Uterus (tissue), 4 donors: ENCODE measurements around the gene SQOR. TPM values are rescaled to one million over a fixed set of nuclear protein-coding genes. Genes with fewer than 3 reads are reported as not detected.

Experiments
- DNase-seq, 2 donors: peaks; one replicate each; pipeline ENCODE4 v3.0.0-alpha.2; 2019 to 2020
- H3K27ac ChIP-seq, 2 donors: fragments of 200-600 bp; sonication (generic); 1 replicate in 1 of 2; 2 replicates in 1 of 2; pipeline ENCODE4 v1.5.1; 2016 to 2018
- H3K27me3 ChIP-seq, 2 donors: fragments of 200-600 bp; sonication (generic); one replicate each; pipeline ENCODE4 v1.5.1; 2018 to 2019; ENCODE audit warnings: control low read depth in 1 of 2
- H3K36me3 ChIP-seq, 2 donors: fragments of 200-600 bp; sonication (generic); one replicate each; pipeline ENCODE4 v1.5.1; 2019; ENCODE audit warnings: control low read depth in 1 of 2
- H3K4me1 ChIP-seq, 2 donors: fragments of 200-600 bp; sonication (generic); one replicate each; pipeline ENCODE4 v1.5.1; 2018 to 2019; ENCODE audit warnings: control low read depth in 1 of 2
- H3K4me3 ChIP-seq, 2 donors: fragments of 200-600 bp; sonication (generic); 1 replicate in 1 of 2; 2 replicates in 1 of 2; pipeline ENCODE4 v1.5.1; 2018 to 2019; ENCODE audit warnings: mild to moderate bottlenecking in 1 of 2
- H3K9me3 ChIP-seq, 2 donors: fragments of 200-600 bp; sonication (generic); one replicate each; pipeline ENCODE4 v1.5.1; 2019; ENCODE audit warnings: control low read depth in 1 of 2
- POLR2A ChIP-seq, 2 donors: fragments of 450-650 bp; IDR thresholded peaks; one replicate each; pipeline ENCODE4 v1.6.1; 2016; ENCODE audit warnings: antibody characterized with exemption in 2 of 2, mild to moderate bottlenecking in 1 of 2, moderate library complexity in 1 of 2
- intact Hi-C: fragments of 100-400 bp; cut with DNase I; formaldehyde crosslinking; loops from one replicate; pipeline ENCODE4 v1.15.1; 2023; ENCODE audit warnings: low total_unique reads
- total RNA-seq, 4 donors: library from RNA; depleted of rRNA in 3 of 4; stranded (reverse); fragments of >200 nt in 3 of 4; gene quantifications; one replicate each; pipeline versions ENCODE4 v1.1.0 to v1.2.4, GENCODE V29; 2014 to 2023
- TF ChIP-seq, protein P1 (sequence below), 4 experiments: fragments of 200-600 bp in 2 of 4; fragments of 450-650 bp in 2 of 4; sonication (generic) in 2 of 4; IDR thresholded peaks; one replicate each; pipeline ENCODE4 v1.5.1; 2016 to 2019; ENCODE audit warnings: antibody characterized with exemption in 4 of 4, mild to moderate bottlenecking in 2 of 4, moderate library complexity in 1 of 4
- donor health status: DM: yes; HTN: yes; CAD: no.

Gene SQOR
- total RNA-seq, 4 donors from 2014 or later = 11.5 to 37.1 (median 19.3) TPM

DNA sequence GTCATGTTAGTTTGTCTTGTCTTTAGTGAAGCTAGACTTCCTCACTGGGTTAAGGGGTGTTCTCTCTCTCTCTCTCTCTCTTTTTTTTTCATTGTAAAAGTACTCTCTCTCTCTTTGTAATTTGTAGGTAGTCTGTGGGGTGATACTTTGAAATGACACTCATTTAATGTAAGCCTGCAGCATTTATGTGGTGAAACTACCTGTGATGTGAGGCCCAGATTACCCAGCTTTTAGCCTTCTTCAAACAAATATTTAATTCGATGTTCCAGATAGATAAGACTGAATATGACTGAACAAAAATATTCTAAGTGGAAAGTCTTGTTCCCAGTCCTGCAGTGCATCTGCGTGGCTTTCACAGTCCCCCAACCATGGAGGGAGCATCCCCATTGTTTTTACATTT is 49.7 kb downstream of the SQOR start:
- TF ChIP-seq, protein P1, sequence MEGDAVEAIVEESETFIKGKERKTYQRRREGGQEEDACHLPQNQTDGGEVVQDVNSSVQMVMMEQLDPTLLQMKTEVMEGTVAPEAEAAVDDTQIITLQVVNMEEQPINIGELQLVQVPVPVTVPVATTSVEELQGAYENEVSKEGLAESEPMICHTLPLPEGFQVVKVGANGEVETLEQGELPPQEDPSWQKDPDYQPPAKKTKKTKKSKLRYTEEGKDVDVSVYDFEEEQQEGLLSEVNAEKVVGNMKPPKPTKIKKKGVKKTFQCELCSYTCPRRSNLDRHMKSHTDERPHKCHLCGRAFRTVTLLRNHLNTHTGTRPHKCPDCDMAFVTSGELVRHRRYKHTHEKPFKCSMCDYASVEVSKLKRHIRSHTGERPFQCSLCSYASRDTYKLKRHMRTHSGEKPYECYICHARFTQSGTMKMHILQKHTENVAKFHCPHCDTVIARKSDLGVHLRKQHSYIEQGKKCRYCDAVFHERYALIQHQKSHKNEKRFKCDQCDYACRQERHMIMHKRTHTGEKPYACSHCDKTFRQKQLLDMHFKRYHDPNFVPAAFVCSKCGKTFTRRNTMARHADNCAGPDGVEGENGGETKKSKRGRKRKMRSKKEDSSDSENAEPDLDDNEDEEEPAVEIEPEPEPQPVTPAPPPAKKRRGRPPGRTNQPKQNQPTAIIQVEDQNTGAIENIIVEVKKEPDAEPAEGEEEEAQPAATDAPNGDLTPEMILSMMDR (IDR thresholded peaks at IDR 0.05) = no peak
- TF ChIP-seq POLR2A (IDR thresholded peaks at IDR 0.05) = no peak
- no peaks in the 10 kb centered on the region for H3K36me3 ChIP-seq
- H3K27me3 ChIP-seq = no peaks in the 10 kb centered on the region
- no peak overlapping the region for H3K27ac ChIP-seq
- intact Hi-C loops = no loop called here
- no peak overlapping the region for H3K4me3 ChIP-seq
- H3K4me1 ChIP-seq = no peaks in the 10 kb centered on the region
- DNase-seq = no peak
- no peaks in the 10 kb centered on the region for H3K9me3 ChIP-seq

DNA sequence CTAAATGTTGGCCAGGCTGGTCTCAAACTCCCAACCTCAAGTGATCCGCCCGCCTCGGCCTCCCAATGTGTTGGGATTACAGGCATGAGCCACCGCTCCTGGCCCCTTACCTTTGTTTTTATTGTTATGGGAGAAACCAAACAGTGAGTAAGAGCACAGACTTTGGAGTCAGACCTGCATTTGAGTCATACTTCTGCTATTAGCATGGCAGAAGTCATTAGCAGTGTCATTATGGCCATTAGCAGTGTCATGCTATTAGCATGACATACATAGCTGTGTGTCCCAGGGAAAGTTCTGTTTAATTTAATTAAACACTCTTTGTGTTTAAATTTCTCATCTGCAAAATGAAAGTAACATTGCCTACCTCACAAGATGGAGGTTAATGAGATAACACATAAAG is 54.8 kb downstream of the SQOR start:
- no peak overlapping the region for H3K4me3 ChIP-seq
- H3K27me3 ChIP-seq = no peaks in the 10 kb centered on the region
- intact Hi-C loops = no loop called here
- DNase-seq = no peak
- TF ChIP-seq POLR2A (IDR thresholded peaks at IDR 0.05) = no peak
- TF ChIP-seq, protein P1 (IDR thresholded peaks at IDR 0.05) = no peak
- no peaks in the 10 kb centered on the region for H3K36me3 ChIP-seq
- H3K27ac ChIP-seq = no peak overlapping the region
- no peaks in the 10 kb centered on the region for H3K9me3 ChIP-seq
- H3K4me1 ChIP-seq = no peaks in the 10 kb centered on the region

DNA sequence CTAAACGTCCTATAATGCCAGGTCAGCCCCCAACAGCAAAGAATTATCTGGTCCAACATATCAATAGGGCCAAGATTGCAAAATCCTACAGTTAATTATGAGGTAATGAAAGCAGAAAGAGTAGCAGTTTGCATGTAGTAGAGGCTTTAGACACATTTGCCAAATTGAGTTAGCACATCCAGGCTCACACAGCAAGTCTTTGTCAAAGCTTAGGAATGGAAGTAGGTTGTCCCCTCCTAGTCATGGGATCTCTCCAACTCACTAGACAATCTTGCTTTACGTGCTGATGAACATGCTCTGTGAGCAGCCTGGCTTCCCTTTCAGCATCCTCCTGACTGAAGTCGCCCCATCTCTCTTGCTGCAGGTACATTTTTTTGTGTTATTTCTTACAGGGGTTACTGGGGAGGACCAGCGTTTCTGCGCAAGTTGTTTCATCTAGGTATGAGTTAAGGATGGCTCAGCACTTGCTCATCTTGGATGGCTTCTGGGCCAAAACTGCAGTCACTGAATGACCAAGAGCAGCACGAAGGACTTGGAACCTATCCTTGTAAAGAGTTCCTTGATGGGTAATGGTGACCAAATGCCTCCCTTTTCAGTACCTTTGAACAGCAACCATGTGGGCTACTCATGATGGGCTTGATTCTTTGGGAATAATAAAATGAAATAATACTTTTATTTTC is 55.9 kb downstream of the SQOR start:
- Histone ChIP-seq H3K27me3 (no peaks in the 10 kb centered on the region), H3K36me3 (no peaks in the 10 kb centered on the region), H3K9me3 (no peaks in the 10 kb centered on the region), H3K27ac (no peak overlapping the region), H3K4me3 (no peak overlapping the region), H3K4me1 (no peaks in the 10 kb centered on the region)
- no peak for TF ChIP-seq POLR2A (IDR thresholded peaks at IDR 0.05)
- TF ChIP-seq, protein P1 (IDR thresholded peaks at IDR 0.05) = no peak
- intact Hi-C loops = no loop called here
- DNase-seq = no peak

DNA sequence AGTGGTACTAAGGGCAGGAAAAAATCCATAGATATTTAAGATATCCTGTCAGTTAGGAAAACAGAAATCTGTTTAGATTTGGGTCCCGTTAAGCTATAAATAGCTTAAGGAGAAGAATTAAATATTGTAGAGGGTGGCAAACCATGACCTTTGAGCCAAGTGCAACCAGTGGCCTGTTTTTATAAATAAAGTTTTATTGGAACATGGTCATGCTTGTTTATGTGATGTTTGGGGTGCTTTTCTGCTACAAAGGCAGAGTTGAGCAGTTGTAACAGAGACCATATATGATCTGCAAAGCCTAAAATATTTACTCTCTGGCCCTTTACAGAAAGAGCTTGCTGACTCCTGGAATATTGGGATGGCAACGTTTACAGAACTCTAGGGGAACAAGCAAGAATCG is 66.3 kb downstream of the SQOR start:
- no peak for TF ChIP-seq POLR2A (IDR thresholded peaks at IDR 0.05)
- TF ChIP-seq, protein P1 (IDR thresholded peaks at IDR 0.05) = no peak
- H3K27me3 ChIP-seq = no peaks in the 10 kb centered on the region
- peaks cover 0 to 5% of the 10 kb centered on the region in 2 donors for H3K4me1 ChIP-seq
- no peaks in the 10 kb centered on the region for H3K9me3 ChIP-seq
- H3K36me3 ChIP-seq = no peaks in the 10 kb centered on the region
- H3K27ac ChIP-seq = no peak overlapping the region
- DNase-seq = no peak
- H3K4me3 ChIP-seq = no peak overlapping the region
- intact Hi-C loops = no loop called here

GRCh38 chr15:45702041-45702440 is 67.2 kb downstream of the SQOR start:
- Histone ChIP-seq H3K4me3 (no peak overlapping the region), H3K27me3 (no peaks in the 10 kb centered on the region), H3K4me1 (peaks cover 0 to 5% of the 10 kb centered on the region in 2 donors), H3K36me3 (no peaks in the 10 kb centered on the region), H3K27ac (no peak overlapping the region), H3K9me3 (no peaks in the 10 kb centered on the region)
- DNase-seq = no peak
- intact Hi-C loops = no loop called here
- TF ChIP-seq, protein P1 (IDR thresholded peaks at IDR 0.05) = no peak
- TF ChIP-seq POLR2A (IDR thresholded peaks at IDR 0.05) = no peak
